ENCODE measurements around the gene PAK1. TPM values are rescaled to one million over a fixed set of nuclear protein-coding genes. Genes with fewer than 3 reads are reported as not detected.

Gene PAK1
- total RNA-seq, 1 experiment from 2014 or later: 26.1 TPM

DNA sequence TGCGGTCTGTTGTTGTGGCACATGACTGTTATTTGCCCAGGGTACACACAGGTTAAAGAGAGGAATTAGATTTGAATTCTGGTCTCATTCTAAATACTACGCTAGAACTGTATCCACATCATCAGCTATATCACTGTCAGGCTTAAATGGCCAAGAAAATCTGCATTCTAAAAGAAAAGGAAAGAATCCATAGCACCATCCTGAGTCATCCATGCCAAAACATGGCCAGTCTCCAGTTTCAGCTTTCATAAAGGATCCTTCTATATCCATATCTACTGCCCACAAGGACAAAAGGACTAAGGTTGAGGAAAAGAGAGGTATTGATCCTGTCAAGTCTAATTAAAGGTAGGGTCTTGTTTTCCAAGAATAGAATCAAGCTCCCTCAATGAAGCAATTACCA lies 98.8 kb downstream of the PAK1 start:
- no TSS peak for BruUV-seq (replicated peaks)
- Histone ChIP-seq H3K9me2 (replicated peaks; ENCODE audit: low read length) (no peaks in the 10 kb centered on the region), H3K36me3 (ENCODE audit: low read depth, low read length) (no peaks in the 10 kb centered on the region), H3K27ac (ENCODE audit: low read length) (peak overlapping the region; percentile 76), H2AFZ (ENCODE audit: low read length) (no peak overlapping the region), H3K4me2 (ENCODE audit: low read length) (peak overlapping the region; percentile 59), H3K79me2 (ENCODE audit: low read length) (no peaks in the 10 kb centered on the region), H3K9me3 (ENCODE audit: low read length) (no peaks in the 10 kb centered on the region), H3K4me1 (ENCODE audit: insufficient read depth, low read length) (peaks cover 44% of the 10 kb centered on the region), H3K9ac (ENCODE audit: low read length) (no peak overlapping the region), H3K27me3 (ENCODE audit: low read length) (no peaks in the 10 kb centered on the region), H3F3A (ENCODE audit: low read length, unreplicated experiment) (no peaks in the 10 kb centered on the region), H4K20me1 (ENCODE audit: low read length) (0 out of 2 replicates have a peak, but pooled peaks cover 5% of the 10 kb centered on the region), H3K4me3 (ENCODE audit: low read length) (no peak overlapping the region)
- ATAC-seq (peak; percentile 12; the same call in 1 of the 2 replicates), DNase-seq (peak; percentile 50)
- intact Hi-C loops (cut with micrococcal nuclease): loop anchor here (2.0 kb wide), 1 partner anchor 32 kb away; no protein-coding TSS in a partner anchor
- POLR2A ChIA-PET (ENCODE audit: unreplicated experiment): no interaction called here
- TF ChIP-seq EZH2 (IDR thresholded peaks at IDR 0.05; ENCODE audit: low read length, unreplicated experiment) (no peak), EZH2phosphoT487 (IDR thresholded peaks at IDR 0.05; ENCODE audit: borderline replicate concordance, low read length) (no peak), CTCF (conservative IDR thresholded peaks at IDR 0.05; ENCODE audit: low read depth, low read length) (no peak)
- CTCF ChIA-PET: interaction anchor here (0.8 kb wide), 1 partner anchor 284 kb away, joined by 3 read pairs; no protein-coding TSS in a partner anchor

DNA sequence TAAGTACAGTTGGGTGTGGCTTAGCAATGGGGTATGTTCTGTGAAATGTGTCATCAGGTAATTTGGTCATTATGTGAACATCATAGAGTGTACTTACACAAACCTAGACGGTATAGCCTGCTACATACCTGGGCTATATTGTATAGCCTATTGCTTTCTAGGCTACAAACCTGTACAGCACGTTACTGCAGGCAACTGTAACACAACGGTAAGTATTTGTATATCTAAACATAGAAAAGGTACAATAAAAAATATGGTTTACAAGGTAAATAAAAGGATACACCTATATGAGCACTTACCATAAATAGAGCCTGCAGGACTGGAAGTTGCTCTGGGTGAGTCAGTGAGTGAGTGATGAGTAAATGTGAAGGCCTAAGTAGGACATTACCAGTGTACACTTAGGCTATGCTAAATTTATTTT lies 99.3 kb downstream of the PAK1 start:
- no peaks in the 10 kb centered on the region for H3K36me3 ChIP-seq (ENCODE audit: low read depth, low read length)
- DNase-seq: peak; percentile 91
- H3K9me2 ChIP-seq (replicated peaks; ENCODE audit: low read length): no peaks in the 10 kb centered on the region
- H4K20me1 ChIP-seq (ENCODE audit: low read length): 0 out of 2 replicates have a peak, but pooled peaks cover 5% of the 10 kb centered on the region
- TF ChIP-seq EZH2phosphoT487 (IDR thresholded peaks at IDR 0.05; ENCODE audit: borderline replicate concordance, low read length) (no peak), EZH2 (IDR thresholded peaks at IDR 0.05; ENCODE audit: low read length, unreplicated experiment) (no peak), CTCF (conservative IDR thresholded peaks at IDR 0.05; ENCODE audit: low read depth, low read length) (no peak)
- no peaks in the 10 kb centered on the region for H3K79me2 ChIP-seq (ENCODE audit: low read length)
- no peaks in the 10 kb centered on the region for H3F3A ChIP-seq (ENCODE audit: low read length, unreplicated experiment)
- BruUV-seq (replicated peaks): no TSS peak
- H3K9me3 ChIP-seq (ENCODE audit: low read length): no peaks in the 10 kb centered on the region
- no peak overlapping the region for H3K9ac ChIP-seq (ENCODE audit: low read length)
- no peak overlapping the region for H2AFZ ChIP-seq (ENCODE audit: low read length)
- peak; percentile 90 for ATAC-seq
- ChIA-PET POLR2A (ENCODE audit: unreplicated experiment) (no interaction called here), CTCF (interaction anchor here (0.8 kb wide), 1 partner anchor 179 kb away, joined by 4 read pairs; no protein-coding TSS in a partner anchor)
- no peaks in the 10 kb centered on the region for H3K27me3 ChIP-seq (ENCODE audit: low read length)
- peaks cover 42% of the 10 kb centered on the region for H3K4me1 ChIP-seq (ENCODE audit: insufficient read depth, low read length)
- H3K4me2 ChIP-seq (ENCODE audit: low read length): peak overlapping the region; percentile 59
- intact Hi-C loops (cut with micrococcal nuclease): loop anchor here (2.0 to 5.0 kb wide), 5 partner anchors 32 to 177 kb away; no protein-coding TSS in a partner anchor
- H3K27ac ChIP-seq (ENCODE audit: low read length): peak overlapping the region; percentile 76
- H3K4me3 ChIP-seq (ENCODE audit: low read length): no peak overlapping the region

GRCh38 chr11:77374108-77374507 lies 99.8 kb downstream of the PAK1 start:
- H3K4me1 ChIP-seq (ENCODE audit: insufficient read depth, low read length): peaks cover 37% of the 10 kb centered on the region
- intact Hi-C loops (cut with micrococcal nuclease): loop anchor here (2.0 to 5.0 kb wide), 5 partner anchors 33 to 177 kb away; no protein-coding TSS in a partner anchor
- CTCF ChIA-PET: interaction anchor here (0.6 to 0.8 kb wide), 3 partner anchors 174 to 327 kb away, joined by 4 to 5 read pairs (median 4); no protein-coding TSS in a partner anchor
- peak overlapping the region; percentile 76 for H3K27ac ChIP-seq (ENCODE audit: low read length)
- no peaks in the 10 kb centered on the region for H3K9me3 ChIP-seq (ENCODE audit: low read length)
- H3K27me3 ChIP-seq (ENCODE audit: low read length): no peaks in the 10 kb centered on the region
- no peak overlapping the region for H3K9ac ChIP-seq (ENCODE audit: low read length)
- no peak overlapping the region for H2AFZ ChIP-seq (ENCODE audit: low read length)
- POLR2A ChIA-PET (ENCODE audit: unreplicated experiment): no interaction called here
- H3F3A ChIP-seq (ENCODE audit: low read length, unreplicated experiment): no peaks in the 10 kb centered on the region
- 0 out of 2 replicates have a peak, but pooled peaks cover 5% of the 10 kb centered on the region for H4K20me1 ChIP-seq (ENCODE audit: low read length)
- DNase-seq: peak; percentile 64
- no TSS peak for BruUV-seq (replicated peaks)
- peak overlapping the region; percentile 59 for H3K4me2 ChIP-seq (ENCODE audit: low read length)
- H3K79me2 ChIP-seq (ENCODE audit: low read length): no peaks in the 10 kb centered on the region
- ATAC-seq: peak; percentile 50
- no peaks in the 10 kb centered on the region for H3K36me3 ChIP-seq (ENCODE audit: low read depth, low read length)
- no peaks in the 10 kb centered on the region for H3K9me2 ChIP-seq (replicated peaks; ENCODE audit: low read length)
- no peak overlapping the region for H3K4me3 ChIP-seq (ENCODE audit: low read length)
- TF ChIP-seq CTCF (conservative IDR thresholded peaks at IDR 0.05; ENCODE audit: low read depth, low read length): no peak
